Keratinocyte (primary cell): ENCODE data around the gene SMIM24.

ENCODE experiments used
- CTCF ChIP-seq, 3 experiments: IDR thresholded peaks in 1 of 3; conservative IDR thresholded peaks in 1 of 3; optimal IDR thresholded peaks in 1 of 3; 2 replicates in 2 of 3; 3 replicates in 1 of 3; pipeline versions ENCODE3 to v1.5.1; 2011; ENCODE audit warnings: low read length in 3 of 3, mild to moderate bottlenecking in 3 of 3, moderate library complexity in 2 of 3, control low read depth in 1 of 3, inconsistent platforms in 1 of 3; ENCODE audit not compliant: insufficient read depth in 2 of 3; ENCODE audit errors: extremely low read depth in 1 of 3
- EZH2 ChIP-seq: IDR thresholded peaks from one replicate; pipeline ENCODE4 v1.6.1; 2012; ENCODE audit warnings: inconsistent platforms, mild to moderate bottlenecking, low read length, moderate library complexity

GRCh38 chr19:3448616-3449334 is 31.6 kb downstream of the SMIM24 start:
- TF ChIP-seq CTCF (optimal IDR thresholded peaks at IDR 0.05 in 1 of 3, IDR thresholded peaks at IDR 0.05 in 1 of 3, conservative IDR thresholded peaks at IDR 0.05 in 1 of 3; ENCODE audit: extremely low read depth in 1 of 3, insufficient read depth in 2 of 3, low read length in 3 of 3) (no peak), EZH2 (no peak)
